SK-N-MC (cell line): ENCODE results near the gene TRRAP.

Source experiments
- EZH2 ChIP-seq: fragments of 200-600 bp; sonication (generic); IDR thresholded peaks from one replicate; pipeline ENCODE4 v1.6.1; 2017; ENCODE audit warnings: antibody characterized with exemption
- FOXP2 ChIP-seq: optimal IDR thresholded peaks from 2 replicates; pipeline ENCODE3; 2011; ENCODE audit warnings: mild to moderate bottlenecking, moderate library complexity; ENCODE audit not compliant: insufficient read depth; ENCODE audit errors: extremely low read length, control extremely low read depth
- POLR2AphosphoS5 ChIP-seq: IDR thresholded peaks from 2 replicates; pipeline ENCODE4 v1.6.1; 2012; ENCODE audit warnings: mild to moderate bottlenecking, low read depth, low read length, borderline replicate concordance

- TF ChIP-seq EZH2 (no peak), POLR2AphosphoS5 (no peak), FOXP2 (no peak)
These were observed 120.7 kb downstream of the TRRAP start for GRCh38 chr7:98998821-98999725.
